LoVo (cell line): ENCODE data around the gene LYG2.
"Not testable (repeated sequence)": the region's sequence is repeated elsewhere in the genome, so short reads cannot be mapped to it uniquely, and the experiment has no call there.

Experiments used
- DNase-seq: peaks from one replicate; pipeline ENCODE4 v3.0.0-alpha.2; 2016; ENCODE audit warnings: low spot score

Gene LYG2

GRCh38 chr2:99201959-99202678 is 53.3 kb downstream of the LYG2 start:
- DNase-seq = no peak

- no peak for DNase-seq
Measured at GRCh38 chr2:99200076-99200800, 55.2 kb downstream of the LYG2 start.

- no peak for DNase-seq
Measured at GRCh38 chr2:99198103-99198841, 57.2 kb downstream of the LYG2 start.

GRCh38 chr2:99192364-99192763 is 63.1 kb downstream of the LYG2 start:
- not testable (repeated sequence) for DNase-seq
